ENCODE results near the gene OR6A2. TPM values are rescaled to one million over a fixed set of nuclear protein-coding genes. Genes with fewer than 3 reads are reported as not detected.

Gene OR6A2
- total and polyA plus RNA-seq, 2 of the 8 experiments (the other 6 are each of a cell fraction or from before 2014, with no cell fraction given), result 0.14 to 0.20 TPM

DNA sequence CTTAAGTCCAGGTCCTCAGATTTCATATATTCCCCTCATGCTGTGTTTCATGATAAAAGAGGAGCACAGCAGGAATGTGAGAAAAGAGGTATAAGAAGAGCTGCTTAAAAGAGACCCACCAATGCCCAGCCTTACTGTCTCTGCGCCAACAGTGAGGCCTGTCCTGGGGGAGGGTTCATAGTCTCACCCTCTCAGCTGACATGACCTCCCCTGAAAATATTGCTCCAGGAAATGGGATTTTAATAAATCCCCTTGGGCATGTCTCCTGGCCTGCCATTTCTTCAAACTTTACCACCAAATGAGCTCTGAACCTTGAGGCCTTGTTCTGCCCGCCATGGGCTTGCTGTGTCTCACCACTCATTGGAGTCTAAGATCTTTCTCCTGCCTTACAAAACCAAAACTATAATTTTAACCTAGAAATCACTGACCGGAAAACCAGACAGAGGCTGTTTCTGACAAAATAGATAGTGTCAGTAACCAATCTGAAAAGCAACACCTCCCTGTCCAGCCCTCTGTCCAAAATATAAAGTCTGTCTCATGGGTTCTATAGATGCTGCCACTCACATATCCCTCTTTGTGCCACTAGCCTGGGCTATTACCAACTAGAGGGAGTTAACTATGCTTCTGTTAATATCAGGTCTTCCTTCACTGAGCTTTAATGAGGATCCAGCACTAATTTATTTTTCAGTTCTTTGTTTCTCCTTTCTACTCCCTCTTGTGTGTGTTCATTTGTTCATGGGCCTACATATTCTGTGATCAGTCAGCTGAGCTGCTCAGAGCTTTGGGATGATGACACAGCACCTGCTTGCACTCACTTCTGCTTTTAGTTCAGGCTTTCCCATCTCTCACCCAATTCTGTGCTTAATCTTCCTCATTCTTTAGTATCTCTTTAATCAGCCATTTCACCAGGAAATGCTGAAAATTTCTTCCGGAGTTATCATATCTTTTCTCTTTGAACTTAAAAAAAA lies 27.3 kb downstream of the OR6A2 start, which contains the start of gene OR2AG2:
TSS of gene OR2AG2 (minus strand) at position 51 of the 968 bp plus-strand sequence. CDS start 3,019 bp downstream, outside the sequence.
- no peak within 1 kb of the TSS for H3K56ac ChIP-seq (replicated peaks; ENCODE audit: insufficient read length, low read depth, low read length)
- DNase-seq (ENCODE audit: low read depth in 1 of 2, low spot score in 2 of 2), result no peak
- no peak within 1 kb of the TSS for H2AFZ ChIP-seq (ENCODE audit: low read length)
- no peak within 1 kb of the TSS for H4K5ac ChIP-seq (ENCODE audit: insufficient read length, low read depth, low read length)
- H3K23me2 ChIP-seq (ENCODE audit: low read depth, low read length), result no peaks in the 10 kb centered on the region
- H3K18ac ChIP-seq (ENCODE audit: extremely low read depth, low read length), result no peak within 1 kb of the TSS
- ChIA-PET POLR2A (ENCODE audit: partially characterized antibody) (no interaction called here), CTCF (ENCODE audit: partially characterized antibody) (interaction anchor here (0.5 to 1.8 kb wide), 6 partner anchors 15 to 152 kb away, joined by 3 to 8 read pairs (median 4); no protein-coding TSS in a partner anchor)
- no peak within 1 kb of the TSS for H2BK20ac ChIP-seq (ENCODE audit: low read length)
- H2BK120ac ChIP-seq (replicated peaks; ENCODE audit: low read depth, low read length), result no peak within 1 kb of the TSS
- H2BK15ac ChIP-seq (ENCODE audit: low read length), result 0 out of 2 replicates have a peak within 1 kb of the TSS, but pooled peaks have one; percentile 14
- no peak within 1 kb of the TSS for H3K9ac ChIP-seq (replicated peaks in 1 of 4; ENCODE audit: extremely low read depth in 1 of 4, low read depth in 3 of 4, low read length in 3 of 4)
- H3K27ac ChIP-seq (ENCODE audit: low read depth, low read length), result no peak within 1 kb of the TSS
- no peak within 1 kb of the TSS for H3K14ac ChIP-seq (ENCODE audit: insufficient read length)
- no peaks in the 10 kb centered on the region for H3K4me1 ChIP-seq (replicated peaks in 1 of 4; ENCODE audit: control insufficient read depth in 3 of 4, insufficient read depth in 4 of 4, low read length in 3 of 4)
- no peak within 1 kb of the TSS for H4K8ac ChIP-seq (ENCODE audit: extremely low read depth, insufficient read depth, low read length)
- no peaks in the 10 kb centered on the region for H4K20me1 ChIP-seq (replicated peaks in 1 of 2; ENCODE audit: control insufficient read depth in 1 of 2, insufficient read depth in 2 of 2, low read length in 2 of 2)
- H3K23ac ChIP-seq (ENCODE audit: insufficient read length), result no peak within 1 kb of the TSS
- 92% methylated on average over 3 of the region's 4 CpGs; no CpG with 5 or more reads in 1 of the 2 experiments for WGBS, 2 experiments (ENCODE audit: extremely low coverage in 1 of 2, insufficient coverage in 1 of 2, insufficient read length in 1 of 2, insufficient replicate concordance in 2 of 2, low coverage in 1 of 2, low lambda C conversion rate in 2 of 2, missing lambda C conversion rate in 1 of 2)
- no peak within 1 kb of the TSS for H2AK5ac ChIP-seq (ENCODE audit: low read depth, low read length)
- H3K36me3 ChIP-seq (ENCODE audit: control insufficient read depth in 2 of 4, insufficient read depth in 4 of 4, low read length in 3 of 4), result no peaks in the 10 kb centered on the region
- H3K4me2 ChIP-seq (ENCODE audit: insufficient read depth in 1 of 2, low read depth in 2 of 2, low read length in 2 of 2), result no peak within 1 kb of the TSS
- H3K27me3 ChIP-seq (replicated peaks in 1 of 4; ENCODE audit: control insufficient read depth in 3 of 4, extremely low read depth in 1 of 4, insufficient read depth in 3 of 4, low read length in 3 of 4), result no peaks in the 10 kb centered on the region
- H2BK5ac ChIP-seq (ENCODE audit: low read depth, low read length), result no peak within 1 kb of the TSS
- no peak for FAIRE-seq
- no peaks in the 10 kb centered on the region for H3K79me2 ChIP-seq (ENCODE audit: control insufficient read depth in 1 of 2, insufficient read depth in 2 of 2, low read length in 2 of 2)
- no peaks in the 10 kb centered on the region for H3K79me1 ChIP-seq (ENCODE audit: low read depth, low read length)
- H3K4me3 ChIP-seq (ENCODE audit: extremely low read depth in 1 of 4, insufficient read depth in 2 of 4, low read depth in 3 of 4, low read length in 4 of 4), result no peak within 1 kb of the TSS
- H3K9me3 ChIP-seq (ENCODE audit: insufficient read depth in 2 of 2, low read depth in 1 of 2, low read length in 1 of 2), result no peaks in the 10 kb centered on the region
- H3K4ac ChIP-seq (replicated peaks; ENCODE audit: insufficient read length, low read depth, low read length), result no peak within 1 kb of the TSS
- H2BK12ac ChIP-seq (ENCODE audit: low read depth, low read length), result no peak within 1 kb of the TSS
- H4K91ac ChIP-seq (replicated peaks; ENCODE audit: insufficient read length, low read length), result no peak within 1 kb of the TSS
- TF ChIP-seq EGR1 (IDR thresholded peaks at IDR 0.05; ENCODE audit: borderline replicate concordance, low read depth, low read length) (no peak), BCL11A (IDR thresholded peaks at IDR 0.05; ENCODE audit: low read depth in 2 of 2, low read length in 2 of 2) (no peak), CEBPB (IDR thresholded peaks at IDR 0.05; ENCODE audit: low read depth, low read length) (no peak), SP2 (IDR thresholded peaks at IDR 0.05; ENCODE audit: low read length) (no peak), KDM1A (IDR thresholded peaks at IDR 0.05; ENCODE audit: borderline replicate concordance, low read length) (no peak), RAD21 (IDR thresholded peaks at IDR 0.05 in 1 of 2, conservative IDR thresholded peaks at IDR 0.05 in 1 of 2; ENCODE audit: low read depth in 2 of 2, low read length in 2 of 2) (no peak), SUZ12 (IDR thresholded peaks at IDR 0.05; ENCODE audit: low read length) (no peak), NRF1 (IDR thresholded peaks at IDR 0.05; ENCODE audit: low read depth, low read length) (no peak), SIRT6 (IDR thresholded peaks at IDR 0.05; ENCODE audit: low read length) (no peak), GABPA (IDR thresholded peaks at IDR 0.05; ENCODE audit: borderline replicate concordance, insufficient read depth, low read length) (no peak), JUN (IDR thresholded peaks at IDR 0.05; ENCODE audit: low read depth, low read length) (no peak)
- TF ChIP-seq, protein P1, sequence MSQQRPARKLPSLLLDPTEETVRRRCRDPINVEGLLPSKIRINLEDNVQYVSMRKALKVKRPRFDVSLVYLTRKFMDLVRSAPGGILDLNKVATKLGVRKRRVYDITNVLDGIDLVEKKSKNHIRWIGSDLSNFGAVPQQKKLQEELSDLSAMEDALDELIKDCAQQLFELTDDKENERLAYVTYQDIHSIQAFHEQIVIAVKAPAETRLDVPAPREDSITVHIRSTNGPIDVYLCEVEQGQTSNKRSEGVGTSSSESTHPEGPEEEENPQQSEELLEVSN (IDR thresholded peaks at IDR 0.05), result no peak

Data from H1 (cell line).